Mesenchymal stem cell (in vitro differentiated cells and primary cell): ENCODE measurements around the gene KRTAP5-5.
"Not testable (repeated sequence)": the region's sequence is repeated elsewhere in the genome, so short reads cannot be mapped to it uniquely, and the experiment has no call there.

ENCODE experiments used
- DNase-seq: peaks from one replicate; pipeline ENCODE4 v3.0.0-alpha.2; 2013
- H2AFZ ChIP-seq: one replicate; pipeline ENCODE4 v1.6.1; 2013; ENCODE audit warnings: low read depth, mild to moderate bottlenecking, control low read depth, inconsistent platforms, low read length, moderate library complexity
- H2AK5ac ChIP-seq: 2 replicates; pipeline ENCODE4 v1.6.1; 2013; ENCODE audit warnings: low read length, moderate library complexity, mild to moderate bottlenecking, inconsistent platforms; ENCODE audit not compliant: severe bottlenecking
- H2BK120ac ChIP-seq: one replicate; pipeline ENCODE4 v1.6.1; 2013; ENCODE audit warnings: low read depth, mild to moderate bottlenecking, inconsistent platforms, low read length, moderate library complexity
- H2BK12ac ChIP-seq, 2 experiments: one replicate each; pipeline ENCODE4 v1.6.1; 2013; ENCODE audit warnings: inconsistent platforms in 2 of 2, low read length in 2 of 2, mild to moderate bottlenecking in 2 of 2, moderate library complexity in 2 of 2, control low read depth in 1 of 2
- H2BK15ac ChIP-seq: one replicate; pipeline ENCODE4 v1.6.1; 2013; ENCODE audit warnings: mild to moderate bottlenecking, low read depth, inconsistent platforms; ENCODE audit not compliant: poor library complexity, severe bottlenecking
- H2BK5ac ChIP-seq: 2 replicates; pipeline ENCODE4 v1.6.1; 2013; ENCODE audit warnings: low read depth, mild to moderate bottlenecking, low read length, control low read depth, inconsistent platforms; ENCODE audit not compliant: poor library complexity, severe bottlenecking
- H3K14ac ChIP-seq, 2 experiments: one replicate each; pipeline ENCODE4 v1.6.1; 2013; ENCODE audit warnings: inconsistent platforms in 2 of 2, low read length in 2 of 2, control low read depth in 1 of 2, mild to moderate bottlenecking in 1 of 2, moderate library complexity in 1 of 2
- H3K18ac ChIP-seq, 2 experiments: one replicate each; pipeline ENCODE4 v1.6.1; 2013; ENCODE audit warnings: inconsistent platforms in 2 of 2, low read length in 2 of 2, control low read depth in 1 of 2, low read depth in 1 of 2, mild to moderate bottlenecking in 1 of 2
- H3K23ac ChIP-seq, 2 experiments: one replicate each; pipeline ENCODE4 v1.6.1; 2013; ENCODE audit warnings: inconsistent platforms in 2 of 2, low read length in 2 of 2, mild to moderate bottlenecking in 2 of 2, moderate library complexity in 2 of 2, control low read depth in 1 of 2
- H3K27ac ChIP-seq: 2 replicates; pipeline ENCODE4 v1.5.1; 2013; ENCODE audit warnings: mild to moderate bottlenecking, moderate library complexity, low read length, control low read depth, inconsistent platforms; ENCODE audit not compliant: poor library complexity, severe bottlenecking
- H3K27me3 ChIP-seq, 2 experiments: 2 replicates each; pipeline versions ENCODE4 v1.6.1 to v1.7.0; 2013; ENCODE audit warnings: low read length in 2 of 2, mild to moderate bottlenecking in 2 of 2, moderate library complexity in 2 of 2, control low read depth in 1 of 2, inconsistent platforms in 1 of 2; ENCODE audit not compliant: control insufficient read depth in 1 of 2, insufficient read depth in 1 of 2
- H3K36me3 ChIP-seq, 2 experiments: 2 replicates each; pipeline versions ENCODE4 v1.6.1 to v1.7.0; 2013; ENCODE audit warnings: low read length in 2 of 2, control low read depth in 1 of 2, inconsistent platforms in 1 of 2, low read depth in 1 of 2, mild to moderate bottlenecking in 1 of 2; ENCODE audit not compliant: insufficient read depth in 2 of 2, control insufficient read depth in 1 of 2
- H3K4ac ChIP-seq, 2 experiments: one replicate each; pipeline ENCODE4 v1.6.1; 2013; ENCODE audit warnings: inconsistent platforms in 2 of 2, low read length in 2 of 2, mild to moderate bottlenecking in 2 of 2, moderate library complexity in 2 of 2, control low read depth in 1 of 2, low read depth in 1 of 2
- H3K4me1 ChIP-seq: 2 replicates; pipeline ENCODE4 v1.6.1; 2013; ENCODE audit warnings: low read depth, low read length, control low read depth; ENCODE audit not compliant: control insufficient read depth, insufficient read depth
- H3K4me2 ChIP-seq: 2 replicates; pipeline ENCODE4 v1.6.1; 2013; ENCODE audit warnings: low read length, mild to moderate bottlenecking, inconsistent platforms; ENCODE audit not compliant: poor library complexity, severe bottlenecking
- H3K4me3 ChIP-seq, 2 experiments: 2 replicates each; pipeline versions ENCODE4 v1.5.1 to v1.7.0; 2013; ENCODE audit warnings: low read length in 2 of 2, mild to moderate bottlenecking in 2 of 2, control low read depth in 1 of 2, low read depth in 1 of 2; ENCODE audit not compliant: insufficient read depth in 1 of 2
- H3K79me1 ChIP-seq: replicated peaks from 2 replicates; pipeline ENCODE4 v1.6.1; 2013; ENCODE audit warnings: mild to moderate bottlenecking, control low read depth, low read length, inconsistent platforms; ENCODE audit not compliant: poor library complexity, severe bottlenecking
- H3K9ac ChIP-seq: 2 replicates; pipeline ENCODE4 v1.7.0; 2013; ENCODE audit warnings: mild to moderate bottlenecking, low read length, moderate library complexity
- H3K9me3 ChIP-seq: 2 replicates; pipeline ENCODE4 v1.7.0; 2013; ENCODE audit warnings: mild to moderate bottlenecking, low read length; ENCODE audit not compliant: control insufficient read depth
- H4K8ac ChIP-seq: one replicate; pipeline ENCODE4 v1.6.1; 2013; ENCODE audit warnings: inconsistent platforms, mild to moderate bottlenecking, low read length, moderate library complexity
- H4K91ac ChIP-seq: one replicate; pipeline ENCODE4 v1.6.1; 2013; ENCODE audit warnings: mild to moderate bottlenecking, low read length, inconsistent platforms
- WGBS: methylation state at CpG from one replicate; pipeline ENCODE4 v1.1.7; 2013; ENCODE audit warnings: mixed read lengths; 5-methylcytosine and 5-hydroxymethylcytosine counted together

Gene KRTAP5-5

GRCh38 chr11:1603629-1604028 is 25.9 kb upstream of the KRTAP5-5 start:
- H4K8ac ChIP-seq, result no peak overlapping the region
- H2BK15ac ChIP-seq, result no peak overlapping the region
- H2BK12ac ChIP-seq, result no peak overlapping the region
- no peak overlapping the region for H3K27ac ChIP-seq
- H3K14ac ChIP-seq, result no peak overlapping the region
- no peak overlapping the region for H4K91ac ChIP-seq
- no peak overlapping the region for H3K4ac ChIP-seq
- no peak overlapping the region for H2AK5ac ChIP-seq
- no peaks in the 10 kb centered on the region for H3K9me3 ChIP-seq
- no peaks in the 10 kb centered on the region for H3K36me3 ChIP-seq
- H3K79me1 ChIP-seq, result no peaks in the 10 kb centered on the region
- no peak overlapping the region for H3K4me3 ChIP-seq
- no peak for DNase-seq
- H3K27me3 ChIP-seq, result peaks cover 72 to 86% of the 10 kb centered on the region in 2 experiments
- H2AFZ ChIP-seq, result no peak overlapping the region
- no peak overlapping the region for H3K23ac ChIP-seq
- no peak overlapping the region for H3K18ac ChIP-seq
- no peak overlapping the region for H2BK5ac ChIP-seq
- H3K9ac ChIP-seq, result no peak overlapping the region
- 74% methylated on average over 1 of the region's 1 CpG for WGBS
- H3K4me2 ChIP-seq, result no peak overlapping the region
- H3K4me1 ChIP-seq, result peaks cover 2% of the 10 kb centered on the region
- H2BK120ac ChIP-seq, result no peak overlapping the region

GRCh38 chr11:1604181-1604580 is 25.4 kb upstream of the KRTAP5-5 start:
- 85% methylated on average over 11 of the region's 11 CpGs for WGBS
- H3K79me1 ChIP-seq, result no peaks in the 10 kb centered on the region

GRCh38 chr11:1604711-1605110 is 24.9 kb upstream of the KRTAP5-5 start:
- Histone ChIP-seq H2BK120ac (no peak overlapping the region), H3K23ac (no peak overlapping the region), H2BK12ac (no peak overlapping the region), H3K4me3 (no peak overlapping the region), H3K9me3 (no peaks in the 10 kb centered on the region), H2BK5ac (no peak overlapping the region), H3K9ac (no peak overlapping the region), H3K4ac (no peak overlapping the region), H3K36me3 (no peaks in the 10 kb centered on the region), H2AK5ac (no peak overlapping the region), H3K27ac (no peak overlapping the region), H3K79me1 (no peaks in the 10 kb centered on the region), H4K8ac (no peak overlapping the region), H4K91ac (no peak overlapping the region), H2BK15ac (no peak overlapping the region), H3K4me1 (peaks cover 2% of the 10 kb centered on the region), H3K18ac (no peak overlapping the region), H3K4me2 (no peak overlapping the region), H3K27me3 (peaks cover 63 to 80% of the 10 kb centered on the region in 2 experiments), H3K14ac (no peak overlapping the region), H2AFZ (no peak overlapping the region)
- WGBS, result 85% methylated on average over 7 of the region's 7 CpGs
- no peak for DNase-seq

More at GRCh38 chr11:1604181-1604580, 25.4 kb upstream of the KRTAP5-5 start:
- H3K36me3 ChIP-seq, result no peaks in the 10 kb centered on the region
- H2BK120ac ChIP-seq, result no peak overlapping the region
- no peak overlapping the region for H3K4me2 ChIP-seq
- H3K4me3 ChIP-seq, result no peak overlapping the region
- H3K18ac ChIP-seq, result no peak overlapping the region
- no peak overlapping the region for H2BK12ac ChIP-seq
- H2BK15ac ChIP-seq, result no peak overlapping the region
- no peak overlapping the region for H2AFZ ChIP-seq
- H3K9ac ChIP-seq, result no peak overlapping the region
- H3K4ac ChIP-seq, result no peak overlapping the region
- H3K4me1 ChIP-seq, result peaks cover 2% of the 10 kb centered on the region
- H2BK5ac ChIP-seq, result no peak overlapping the region
- H3K23ac ChIP-seq, result no peak overlapping the region
- no peak overlapping the region for H4K8ac ChIP-seq
- H2AK5ac ChIP-seq, result no peak overlapping the region
- H4K91ac ChIP-seq, result peak overlapping the region; percentile 50
- no peak overlapping the region for H3K14ac ChIP-seq
- H3K27ac ChIP-seq, result no peak overlapping the region
- H3K9me3 ChIP-seq, result no peaks in the 10 kb centered on the region
- H3K27me3 ChIP-seq, result peaks cover 67 to 84% of the 10 kb centered on the region in 2 experiments
- no peak for DNase-seq

DNA sequence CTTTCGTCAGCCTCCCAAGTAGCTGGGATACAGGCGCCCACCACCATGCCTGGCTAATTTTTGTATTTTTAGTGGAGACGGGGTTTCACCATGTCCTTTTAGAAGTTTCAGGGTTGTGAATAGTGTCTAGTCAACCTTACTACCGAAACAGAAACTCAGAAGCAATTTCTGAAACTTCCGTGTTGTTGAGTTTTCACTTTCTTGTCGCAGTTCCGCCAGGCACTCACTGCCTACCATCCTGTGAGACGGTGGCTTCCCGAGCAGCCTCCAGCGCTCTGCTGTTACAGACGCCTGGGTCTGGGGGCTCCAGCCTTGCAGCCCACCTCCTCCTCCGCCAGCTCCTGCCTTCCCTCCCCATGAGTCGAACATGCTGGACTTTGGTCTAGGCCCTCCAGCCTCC is 23.7 kb upstream of the KRTAP5-5 start:
- not testable (repeated sequence) for H3K36me3 ChIP-seq, H3K4me1 ChIP-seq, H3K9ac ChIP-seq, H2BK12ac ChIP-seq, H3K23ac ChIP-seq, H3K9me3 ChIP-seq, H3K4ac ChIP-seq, H2BK15ac ChIP-seq, H3K4me2 ChIP-seq, H4K8ac ChIP-seq, H3K14ac ChIP-seq, H2AK5ac ChIP-seq, H3K27ac ChIP-seq, H2AFZ ChIP-seq, H2BK5ac ChIP-seq, H3K18ac ChIP-seq, DNase-seq, H3K79me1 ChIP-seq, H2BK120ac ChIP-seq, H4K91ac ChIP-seq, H3K4me3 ChIP-seq
- peaks cover 52 to 69% of the 10 kb centered on the region in 2 experiments for H3K27me3 ChIP-seq
- 81% methylated on average over 12 of the region's 13 CpGs for WGBS
